GM18526 (cell line): Measurements from ENCODE around the gene MSANTD3.

ENCODE experiments used
- POLR2A ChIP-seq: IDR thresholded peaks from 3 replicates; pipeline ENCODE4 v1.6.1; 2011; ENCODE audit not compliant: insufficient read length; ENCODE audit errors: extremely low read depth

The MSANTD3 gene

GRCh38 chr9:100445903-100446549 lies 19.1 kb downstream of the MSANTD3 start:
- no peak for TF ChIP-seq POLR2A

GRCh38 chr9:100447041-100447440 lies 20.1 kb downstream of the MSANTD3 start:
- TF ChIP-seq POLR2A: no peak

- no peak for TF ChIP-seq POLR2A
These were observed 21.3 kb downstream of the MSANTD3 start for GRCh38 chr9:100448266-100448665.

- no peak for TF ChIP-seq POLR2A
These were observed 22.5 kb downstream of the MSANTD3 start for GRCh38 chr9:100449420-100449819.

- TF ChIP-seq POLR2A: no peak
These were observed 26.0 kb downstream of the MSANTD3 start for GRCh38 chr9:100452894-100453293.

GRCh38 chr9:100455470-100455869 lies 28.5 kb downstream of the MSANTD3 start:
- no peak for TF ChIP-seq POLR2A

- TF ChIP-seq POLR2A: no peak
These were observed 30.6 kb downstream of the MSANTD3 start for GRCh38 chr9:100457517-100457916.

- no peak for TF ChIP-seq POLR2A
These were observed 33.0 kb downstream of the MSANTD3 start for GRCh38 chr9:100459963-100460362.

GRCh38 chr9:100465274-100465673 lies 38.3 kb downstream of the MSANTD3 start:
- TF ChIP-seq POLR2A: no peak

GRCh38 chr9:100465761-100466160 lies 38.8 kb downstream of the MSANTD3 start:
- TF ChIP-seq POLR2A: no peak

GRCh38 chr9:100466171-100466828 lies 39.4 kb downstream of the MSANTD3 start:
- TF ChIP-seq POLR2A: no peak

GRCh38 chr9:100466829-100467221 lies 39.9 kb downstream of the MSANTD3 start:
- TF ChIP-seq POLR2A: no peak

- no peak for TF ChIP-seq POLR2A
These were observed 41.1 kb downstream of the MSANTD3 start for GRCh38 chr9:100468041-100468440.

- TF ChIP-seq POLR2A: no peak
These were observed 45.3 kb downstream of the MSANTD3 start for GRCh38 chr9:100472268-100472667.

GRCh38 chr9:100472788-100473275 lies 45.9 kb downstream of the MSANTD3 start, which contains the start of gene TMEFF1:
Gene TMEFF1, plus strand, starts transcription at chr9:100473149. Its CDS starts 396 bp downstream, at chr9:100473545.
- no peak for TF ChIP-seq POLR2A

- TF ChIP-seq POLR2A: no peak
These were observed 46.5 kb downstream of the MSANTD3 start for GRCh38 chr9:100473276-100474081.
